WTC11 (cell line): ENCODE data around the gene PRKN. TPM values are rescaled to one million over a fixed set of nuclear protein-coding genes. Genes with fewer than 3 reads are reported as not detected.
A peak's percentile ranks its signal among the peaks of the same experiment; 100 is the strongest.

ENCODE experiments used
- ATAC-seq: fragments of 200-7000 bp; cut with Tn5 transposase; 2 replicates; pipeline ENCODE4 v1.10.0; 2021; ENCODE audit warnings: mild to moderate bottlenecking, moderate library complexity
- CTCF ChIA-PET: fragments of 300-600 bp; sonication (Branson Sonifier 250); formaldehyde crosslinking; loops from one replicate; lab custom pipeline; 2021; ENCODE audit warnings: antibody characterized with exemption; lab: Charles Lee
- POLR2A ChIA-PET: fragments of 350-600 bp; sonication (Branson Sonifier 250); formaldehyde crosslinking; loops from one replicate; lab custom pipeline; 2021; ENCODE audit warnings: antibody characterized with exemption; lab: Charles Lee
- DNase-seq: peaks from one replicate; pipeline ENCODE4 v3.0.0; 2021; ENCODE audit warnings: low spot score
- H3K27ac Mint-ChIP-seq: 2 replicates; pipeline ENCODE4 v1.8.0; 2021; ENCODE audit warnings: mixed read lengths
- H3K27me3 Mint-ChIP-seq: 2 replicates; pipeline ENCODE4 v1.8.0; 2021; ENCODE audit warnings: low read depth, mild to moderate bottlenecking, moderate library complexity, mixed read lengths
- H3K36me3 Mint-ChIP-seq: 2 replicates; pipeline ENCODE4 v1.8.0; 2021; ENCODE audit warnings: mixed read lengths
- H3K4me1 Mint-ChIP-seq: 2 replicates; pipeline ENCODE4 v1.8.0; 2022; ENCODE audit warnings: mixed read lengths
- H3K4me3 Mint-ChIP-seq: 2 replicates; pipeline ENCODE4 v1.8.0; 2021; ENCODE audit warnings: mild to moderate bottlenecking, moderate library complexity, mixed read lengths
- H3K9me3 Mint-ChIP-seq: 2 replicates; pipeline ENCODE4 v1.8.0; 2021; ENCODE audit warnings: mixed read lengths
- ARID4B ChIP-seq: sonication (generic); formaldehyde crosslinking; IDR thresholded peaks from 2 replicates; pipeline ENCODE4 v1.8.0; 2023; ENCODE audit warnings: missing genetic modification reagents, mild to moderate bottlenecking, borderline replicate concordance
- ATF6 ChIP-seq: sonication (generic); formaldehyde crosslinking; IDR thresholded peaks from 2 replicates; pipeline ENCODE4 v1.8.1; 2023; ENCODE audit warnings: mild to moderate bottlenecking, missing genetic modification reagents
- FOXK1 ChIP-seq: sonication (generic); formaldehyde crosslinking; IDR thresholded peaks from 2 replicates; pipeline ENCODE4 v1.8.0; 2022; ENCODE audit warnings: mild to moderate bottlenecking, moderate library complexity, missing genetic modification reagents
- NFATC4 ChIP-seq: fragments of 250-450 bp; sonication (Bioruptor Pico); IDR thresholded peaks from 2 replicates; pipeline ENCODE4 v1.9.0; 2021; ENCODE audit warnings: mild to moderate bottlenecking
- SMAD3 ChIP-seq: sonication (generic); formaldehyde crosslinking; IDR thresholded peaks from 2 replicates; pipeline ENCODE4 v1.8.0; 2022; ENCODE audit warnings: missing genetic modification reagents, mild to moderate bottlenecking, borderline replicate concordance
- STAT6 ChIP-seq: sonication (generic); formaldehyde crosslinking; conservative IDR thresholded peaks from 2 replicates; pipeline ENCODE4 v1.8.1; 2023; ENCODE audit warnings: mild to moderate bottlenecking, low read depth, missing genetic modification reagents, moderate library complexity
- TCF7 ChIP-seq: sonication (generic); formaldehyde crosslinking; IDR thresholded peaks from 2 replicates; pipeline ENCODE4 v1.8.0; 2022; ENCODE audit warnings: mild to moderate bottlenecking, low read depth, missing genetic modification reagents, moderate library complexity
- ZNF138 ChIP-seq: sonication (generic); formaldehyde crosslinking; conservative IDR thresholded peaks from 2 replicates; pipeline ENCODE4 v1.8.1; 2022; ENCODE audit warnings: mild to moderate bottlenecking, moderate library complexity, missing genetic modification reagents
- ZNF671 ChIP-seq: fragments of 250-450 bp; sonication (Bioruptor Pico); IDR thresholded peaks from 2 replicates; pipeline ENCODE4 v1.8.0; 2021; ENCODE audit warnings: mild to moderate bottlenecking
- total RNA-seq: library from RNA; stranded (reverse); gene quantifications from 3 replicates; pipeline ENCODE4 v1.2.3, GENCODE V29; 2021
- TF ChIP-seq, protein P1 (sequence below): sonication (generic); formaldehyde crosslinking; IDR thresholded peaks from 2 replicates; pipeline ENCODE4 v1.8.0; 2022; ENCODE audit warnings: missing genetic modification reagents
- TF ChIP-seq, protein P2 (sequence below): sonication (generic); formaldehyde crosslinking; conservative IDR thresholded peaks from 2 replicates; pipeline ENCODE4 v1.8.1; 2022; ENCODE audit warnings: mild to moderate bottlenecking, missing genetic modification reagents

Gene PRKN
- total RNA-seq, 1 experiment from 2014 or later = 0.59 TPM

- 0 out of 2 replicates have a peak, but pooled peaks have one; percentile 29 for TF ChIP-seq ZNF138
- TF ChIP-seq TCF7 = no peak
Observed at GRCh38 chr6:162727322-162728182, at the start of gene PRKN, which contains the start of gene PACRG (continued).

GRCh38 chr6:162777091-162777490, 49.5 kb upstream of the PRKN start:
- Mint-ChIP-seq H3K27me3 (no peaks in the 10 kb centered on the region), H3K9me3 (peaks cover 25% of the 10 kb centered on the region), H3K27ac (no peak overlapping the region), H3K36me3 (peaks cover 10% of the 10 kb centered on the region), H3K4me3 (no peak overlapping the region), H3K4me1 (no peaks in the 10 kb centered on the region)
- ChIA-PET POLR2A (no interaction called here), CTCF (no interaction called here)
- no peak for TF ChIP-seq ATF6 (CRISPR knock-in tag)
- TF ChIP-seq, protein P1, sequence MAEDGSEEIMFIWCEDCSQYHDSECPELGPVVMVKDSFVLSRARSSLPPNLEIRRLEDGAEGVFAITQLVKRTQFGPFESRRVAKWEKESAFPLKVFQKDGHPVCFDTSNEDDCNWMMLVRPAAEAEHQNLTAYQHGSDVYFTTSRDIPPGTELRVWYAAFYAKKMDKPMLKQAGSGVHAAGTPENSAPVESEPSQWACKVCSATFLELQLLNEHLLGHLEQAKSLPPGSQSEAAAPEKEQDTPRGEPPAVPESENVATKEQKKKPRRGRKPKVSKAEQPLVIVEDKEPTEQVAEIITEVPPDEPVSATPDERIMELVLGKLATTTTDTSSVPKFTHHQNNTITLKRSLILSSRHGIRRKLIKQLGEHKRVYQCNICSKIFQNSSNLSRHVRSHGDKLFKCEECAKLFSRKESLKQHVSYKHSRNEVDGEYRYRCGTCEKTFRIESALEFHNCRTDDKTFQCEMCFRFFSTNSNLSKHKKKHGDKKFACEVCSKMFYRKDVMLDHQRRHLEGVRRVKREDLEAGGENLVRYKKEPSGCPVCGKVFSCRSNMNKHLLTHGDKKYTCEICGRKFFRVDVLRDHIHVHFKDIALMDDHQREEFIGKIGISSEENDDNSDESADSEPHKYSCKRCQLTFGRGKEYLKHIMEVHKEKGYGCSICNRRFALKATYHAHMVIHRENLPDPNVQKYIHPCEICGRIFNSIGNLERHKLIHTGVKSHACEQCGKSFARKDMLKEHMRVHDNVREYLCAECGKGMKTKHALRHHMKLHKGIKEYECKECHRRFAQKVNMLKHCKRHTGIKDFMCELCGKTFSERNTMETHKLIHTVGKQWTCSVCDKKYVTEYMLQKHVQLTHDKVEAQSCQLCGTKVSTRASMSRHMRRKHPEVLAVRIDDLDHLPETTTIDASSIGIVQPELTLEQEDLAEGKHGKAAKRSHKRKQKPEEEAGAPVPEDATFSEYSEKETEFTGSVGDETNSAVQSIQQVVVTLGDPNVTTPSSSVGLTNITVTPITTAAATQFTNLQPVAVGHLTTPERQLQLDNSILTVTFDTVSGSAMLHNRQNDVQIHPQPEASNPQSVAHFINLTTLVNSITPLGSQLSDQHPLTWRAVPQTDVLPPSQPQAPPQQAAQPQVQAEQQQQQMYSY = no peak
- TF ChIP-seq, protein P2, sequence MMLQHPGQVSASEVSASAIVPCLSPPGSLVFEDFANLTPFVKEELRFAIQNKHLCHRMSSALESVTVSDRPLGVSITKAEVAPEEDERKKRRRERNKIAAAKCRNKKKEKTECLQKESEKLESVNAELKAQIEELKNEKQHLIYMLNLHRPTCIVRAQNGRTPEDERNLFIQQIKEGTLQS (CRISPR knock-in tag) = no peak
- no peak for TF ChIP-seq TCF7
- TF ChIP-seq ZNF671 (CRISPR knock-in tag) = no peak
- no peak for TF ChIP-seq STAT6 (CRISPR knock-in tag)
- no peak for TF ChIP-seq FOXK1 (CRISPR knock-in tag)
- TF ChIP-seq NFATC4 (CRISPR knock-in tag) = no peak
- TF ChIP-seq SMAD3 (CRISPR knock-in tag) = no peak
- no peak for TF ChIP-seq ARID4B (CRISPR knock-in tag)
- ATAC-seq (no peak), DNase-seq (no peak)
